GM19452 (cell line): ENCODE data around the gene ABCF1.
A peak's percentile ranks its signal among the peaks of the same experiment; 100 is the strongest.
"Not testable (repeated sequence)": the region's sequence is repeated elsewhere in the genome, so short reads cannot be mapped to it uniquely, and the experiment has no call there.

ENCODE experiments used
- ATAC-seq: cut with Tn5 transposase; IDR thresholded peaks from one replicate; pipeline ENCODE4 v1.9.1; 2021; ENCODE audit not compliant: unreplicated experiment

The ABCF1 gene

GRCh38 chr6:30556906-30557682 lies 14.1 kb upstream of the ABCF1 start, which contains the start of gene PRR3:
Gene PRR3 (plus strand): TSS chr6:30557295. CDS start chr6:30557345, 50 bp downstream.
- ATAC-seq: peak; percentile 67

GRCh38 chr6:30557683-30557981 lies 13.6 kb upstream of the ABCF1 start:
- no peak for ATAC-seq

- no peak for ATAC-seq
These were observed 10.3 kb upstream of the ABCF1 start for GRCh38 chr6:30560930-30561329.

- ATAC-seq: no peak
These were observed 8.5 kb upstream of the ABCF1 start for GRCh38 chr6:30562470-30563425.

GRCh38 chr6:30564114-30564513 lies 7.1 kb upstream of the ABCF1 start:
- ATAC-seq: no peak

- ATAC-seq: no peak
These were observed 5.5 kb upstream of the ABCF1 start for GRCh38 chr6:30565772-30566171.

- ATAC-seq: no peak
These were observed 3.0 kb upstream of the ABCF1 start for GRCh38 chr6:30568245-30568644.

GRCh38 chr6:30570263-30570662 lies 979 bp upstream of the ABCF1 start:
- ATAC-seq: no peak

- no peak for ATAC-seq
These were observed 535 bp upstream of the ABCF1 start for GRCh38 chr6:30570740-30571074.

- no peak for ATAC-seq
These were observed 480 bp downstream of the ABCF1 start for GRCh38 chr6:30571762-30572082.

- ATAC-seq: no peak
These were observed 906 bp downstream of the ABCF1 start for GRCh38 chr6:30572148-30572547.

GRCh38 chr6:30573113-30573512 lies 1.9 kb downstream of the ABCF1 start:
- no peak for ATAC-seq

GRCh38 chr6:30578051-30578450 lies 6.8 kb downstream of the ABCF1 start:
- no peak for ATAC-seq

- ATAC-seq: no peak
These were observed 12.7 kb downstream of the ABCF1 start for GRCh38 chr6:30583921-30584320.

GRCh38 chr6:30589754-30590358 lies 18.6 kb downstream of the ABCF1 start:
- no peak for ATAC-seq

GRCh38 chr6:30590509-30590908 lies 19.3 kb downstream of the ABCF1 start:
- no peak for ATAC-seq

GRCh38 chr6:30591008-30591407 lies 19.8 kb downstream of the ABCF1 start:
- no peak for ATAC-seq

GRCh38 chr6:30592287-30592686 lies 21.0 kb downstream of the ABCF1 start:
- no peak for ATAC-seq

- ATAC-seq: not testable (repeated sequence)
These were observed 26.3 kb downstream of the ABCF1 start for GRCh38 chr6:30597315-30598144.

GRCh38 chr6:30598912-30599624 lies 27.8 kb downstream of the ABCF1 start:
- no peak for ATAC-seq
